ENCODE results near the gene CNTLN. TPM values are rescaled to one million over a fixed set of nuclear protein-coding genes. Genes with fewer than 3 reads are reported as not detected.

CNTLN gene
- polyA plus RNA-seq, 1 experiment, result 1.9 TPM

DNA sequence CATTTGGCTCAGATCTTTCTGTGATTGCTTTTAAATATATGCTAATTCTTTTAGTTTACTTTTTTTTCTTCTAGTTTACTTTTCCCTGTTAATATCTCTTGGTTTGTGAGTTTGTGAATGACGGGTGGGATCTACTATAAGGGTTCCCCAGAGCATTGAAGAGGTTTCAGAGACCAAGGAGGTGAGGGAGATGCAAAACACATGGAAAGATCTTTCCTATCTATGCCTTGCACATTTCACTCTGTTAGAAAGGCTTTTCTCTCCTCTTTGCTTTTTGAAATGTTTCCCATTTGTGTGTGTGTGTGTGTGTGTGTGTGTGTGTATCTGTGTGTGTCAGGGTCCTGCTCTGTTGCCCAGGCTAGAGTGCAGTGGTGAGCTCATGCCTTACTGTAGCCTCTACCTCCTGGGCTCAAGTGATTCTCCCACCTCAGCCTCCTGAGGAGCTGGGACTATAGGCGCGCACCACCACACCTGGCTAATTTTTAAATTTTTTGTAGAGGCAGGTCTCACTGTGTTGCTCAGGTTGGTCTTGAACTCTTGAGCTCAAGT lies 50.7 kb downstream of the CNTLN start:
- ChIA-PET POLR2A (no interaction called here), CTCF (interaction anchor here (0.8 kb wide), 1 partner anchor 9 kb away, joined by 3 read pairs; no protein-coding TSS in a partner anchor)
- no peaks in the 10 kb centered on the region for H3K27me3 ChIP-seq (ENCODE audit: control insufficient read depth, insufficient read depth, low read length)
- no peak for DNase-seq (ENCODE audit: low read depth)
- H3K36me3 ChIP-seq (ENCODE audit: control insufficient read depth, insufficient read depth, low read length), result no peaks in the 10 kb centered on the region
- H3K4me3 ChIP-seq (ENCODE audit: low read depth, low read length), result no peak overlapping the region
- TF ChIP-seq, protein P1, sequence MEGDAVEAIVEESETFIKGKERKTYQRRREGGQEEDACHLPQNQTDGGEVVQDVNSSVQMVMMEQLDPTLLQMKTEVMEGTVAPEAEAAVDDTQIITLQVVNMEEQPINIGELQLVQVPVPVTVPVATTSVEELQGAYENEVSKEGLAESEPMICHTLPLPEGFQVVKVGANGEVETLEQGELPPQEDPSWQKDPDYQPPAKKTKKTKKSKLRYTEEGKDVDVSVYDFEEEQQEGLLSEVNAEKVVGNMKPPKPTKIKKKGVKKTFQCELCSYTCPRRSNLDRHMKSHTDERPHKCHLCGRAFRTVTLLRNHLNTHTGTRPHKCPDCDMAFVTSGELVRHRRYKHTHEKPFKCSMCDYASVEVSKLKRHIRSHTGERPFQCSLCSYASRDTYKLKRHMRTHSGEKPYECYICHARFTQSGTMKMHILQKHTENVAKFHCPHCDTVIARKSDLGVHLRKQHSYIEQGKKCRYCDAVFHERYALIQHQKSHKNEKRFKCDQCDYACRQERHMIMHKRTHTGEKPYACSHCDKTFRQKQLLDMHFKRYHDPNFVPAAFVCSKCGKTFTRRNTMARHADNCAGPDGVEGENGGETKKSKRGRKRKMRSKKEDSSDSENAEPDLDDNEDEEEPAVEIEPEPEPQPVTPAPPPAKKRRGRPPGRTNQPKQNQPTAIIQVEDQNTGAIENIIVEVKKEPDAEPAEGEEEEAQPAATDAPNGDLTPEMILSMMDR (IDR thresholded peaks at IDR 0.05; ENCODE audit: insufficient read depth, low read depth, low read length), result no peak

DNA sequence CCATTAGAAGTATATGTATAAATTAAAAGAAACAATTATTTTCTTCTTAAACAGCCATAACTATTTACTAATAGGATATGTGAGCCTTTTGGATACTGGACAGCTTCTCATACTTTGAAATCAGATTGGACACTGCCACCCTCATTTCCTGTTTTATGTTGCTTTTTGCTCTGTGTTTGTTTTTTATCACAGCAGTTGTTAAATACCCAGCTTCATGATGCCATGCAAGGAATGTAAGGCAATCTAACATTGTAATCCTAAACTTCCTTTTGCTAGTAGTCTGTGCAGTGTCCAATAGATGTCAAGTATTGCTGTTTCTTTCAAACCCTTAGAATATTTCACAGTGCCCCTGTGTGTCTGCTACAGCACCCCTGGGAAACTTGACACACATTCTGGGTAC lies 56.2 kb downstream of the CNTLN start:
- ChIA-PET POLR2A (no interaction called here), CTCF (interaction anchor here (0.6 kb wide), 1 partner anchor 281 kb away, joined by 3 read pairs; no protein-coding TSS in a partner anchor)
- DNase-seq (ENCODE audit: low read depth), result no peak
- TF ChIP-seq, protein P1 (IDR thresholded peaks at IDR 0.05; ENCODE audit: insufficient read depth, low read depth, low read length), result no peak
- H3K36me3 ChIP-seq (ENCODE audit: control insufficient read depth, insufficient read depth, low read length), result no peaks in the 10 kb centered on the region
- H3K4me3 ChIP-seq (ENCODE audit: low read depth, low read length), result no peak overlapping the region
- no peaks in the 10 kb centered on the region for H3K27me3 ChIP-seq (ENCODE audit: control insufficient read depth, insufficient read depth, low read length)

DNA sequence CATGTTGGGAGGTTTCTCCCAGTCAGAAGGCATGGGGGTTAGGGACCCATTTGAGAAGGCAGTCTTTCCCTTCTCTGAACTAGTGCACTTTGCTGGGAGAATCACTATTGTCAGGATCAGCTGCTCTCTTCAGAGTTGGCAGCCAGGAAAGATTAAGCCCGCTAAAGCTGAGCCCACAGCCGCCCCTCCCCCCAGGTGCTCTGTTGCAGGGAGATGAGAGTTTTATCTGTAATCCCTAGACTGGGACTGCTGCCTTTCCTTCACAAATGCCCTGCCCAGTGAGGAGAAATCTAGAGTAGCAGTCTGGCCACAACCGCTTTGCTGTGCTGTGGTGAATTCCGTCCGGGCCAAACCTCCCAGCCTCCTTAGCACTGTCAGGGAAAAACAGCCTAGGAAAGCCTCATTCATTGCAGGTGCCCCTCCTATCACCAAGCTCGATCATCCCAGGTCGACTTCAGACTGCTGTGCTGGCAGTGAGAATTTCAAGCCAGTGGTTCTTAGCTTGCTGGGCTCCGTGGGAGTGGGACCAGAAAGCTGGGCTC lies 69.8 kb downstream of the CNTLN start:
- POLR2A ChIA-PET, result interaction anchor here (0.6 kb wide), 1 partner anchor 1899 kb away, joined by 18 read pairs; no protein-coding TSS in a partner anchor
- CTCF ChIA-PET, result no interaction called here
- TF ChIP-seq, protein P1 (IDR thresholded peaks at IDR 0.05; ENCODE audit: insufficient read depth, low read depth, low read length), result no peak
- Histone ChIP-seq H3K27me3 (ENCODE audit: control insufficient read depth, insufficient read depth, low read length) (no peaks in the 10 kb centered on the region), H3K4me3 (ENCODE audit: low read depth, low read length) (no peak overlapping the region), H3K36me3 (ENCODE audit: control insufficient read depth, insufficient read depth, low read length) (0 out of 2 replicates have a peak, but pooled peaks cover 2% of the 10 kb centered on the region)
- no peak for DNase-seq (ENCODE audit: low read depth)

DNA sequence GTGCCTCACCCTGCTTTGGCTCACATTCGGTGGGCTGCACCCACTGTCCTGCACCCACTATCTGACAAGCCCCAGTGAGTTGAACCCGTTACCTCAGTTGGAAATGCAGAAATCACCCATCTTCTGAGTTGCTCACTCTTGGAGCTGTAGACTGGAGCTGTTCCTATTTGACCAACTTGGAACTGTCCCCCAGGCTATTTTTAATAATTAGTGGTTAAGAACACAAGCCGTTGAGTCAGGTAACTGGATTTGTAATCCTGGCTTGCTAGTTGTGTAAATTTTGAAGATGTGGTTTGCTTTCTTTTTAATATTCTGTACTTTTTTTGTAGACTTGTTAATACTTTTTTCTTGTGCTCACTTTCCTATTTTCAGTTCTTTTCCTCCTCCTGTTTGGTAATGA lies 81.2 kb downstream of the CNTLN start:
- CTCF ChIA-PET, result interaction anchor here (1.0 kb wide), 1 partner anchor 9 kb away, joined by 5 read pairs; no protein-coding TSS in a partner anchor
- H3K27me3 ChIP-seq (ENCODE audit: control insufficient read depth, insufficient read depth, low read length), result no peaks in the 10 kb centered on the region
- H3K36me3 ChIP-seq (ENCODE audit: control insufficient read depth, insufficient read depth, low read length), result no peaks in the 10 kb centered on the region
- POLR2A ChIA-PET, result no interaction called here
- TF ChIP-seq, protein P1 (IDR thresholded peaks at IDR 0.05; ENCODE audit: insufficient read depth, low read depth, low read length), result no peak
- no peak overlapping the region for H3K4me3 ChIP-seq (ENCODE audit: low read depth, low read length)
- no peak for DNase-seq (ENCODE audit: low read depth)

DNA sequence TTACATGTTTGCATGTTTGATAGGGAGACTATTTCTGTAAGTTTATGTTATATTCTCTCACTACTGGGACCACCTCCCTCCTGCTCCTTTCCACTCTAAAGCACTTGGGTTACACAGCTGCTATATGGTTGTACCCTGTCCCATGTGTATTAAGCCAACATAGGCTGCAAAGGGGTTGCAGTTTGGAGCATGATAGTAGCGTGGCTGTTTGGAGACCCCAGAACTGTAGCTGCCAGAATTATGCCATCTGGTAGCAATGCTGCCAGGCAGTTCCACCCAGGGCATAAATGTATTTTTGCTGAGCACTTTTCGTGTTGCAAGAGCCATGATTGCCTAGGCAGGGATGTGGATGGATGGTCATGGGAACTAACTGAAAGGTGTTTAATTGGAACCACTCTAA lies 81.8 kb downstream of the CNTLN start:
- Histone ChIP-seq H3K27me3 (ENCODE audit: control insufficient read depth, insufficient read depth, low read length) (no peaks in the 10 kb centered on the region), H3K36me3 (ENCODE audit: control insufficient read depth, insufficient read depth, low read length) (no peaks in the 10 kb centered on the region), H3K4me3 (ENCODE audit: low read depth, low read length) (no peak overlapping the region)
- ChIA-PET POLR2A (no interaction called here), CTCF (interaction anchor here (1.0 kb wide), 1 partner anchor 8 kb away, joined by 5 read pairs; no protein-coding TSS in a partner anchor)
- no peak for DNase-seq (ENCODE audit: low read depth)
- TF ChIP-seq, protein P1 (IDR thresholded peaks at IDR 0.05; ENCODE audit: insufficient read depth, low read depth, low read length), result no peak
